ENCODE results near the gene ZNF577.

GRCh38 chr19:51926784-51927741 is 39.3 kb upstream of the ZNF577 start, which contains the start of gene ZNF613:
- no peak for TF ChIP-seq EZH2 (IDR thresholded peaks at IDR 0.05)
- TF ChIP-seq POLR2AphosphoS5 (IDR thresholded peaks at IDR 0.05; ENCODE audit: borderline replicate concordance, low read depth, low read length): peak; percentile 80
